ENCODE measurements around the gene C2CD2L.

GRCh38 chr11:119130662-119131061, 23.5 kb downstream of the C2CD2L start:
- TF ChIP-seq CTCF (IDR thresholded peaks at IDR 0.05) (no peak), ZFX (IDR thresholded peaks at IDR 0.05; ENCODE audit: borderline replicate concordance) (no peak)

Measured in 22Rv1 (cell line).